Neural cell (in vitro differentiated cells): ENCODE results near the gene LSM12. TPM values are rescaled to one million over a fixed set of nuclear protein-coding genes. Genes with fewer than 3 reads are reported as not detected.

ENCODE experiments used
- H2AFZ ChIP-seq: fragments of 200-600, 300-800 bp; sonication (generic), shearing (Covaris generic); 2 replicates; pipeline ENCODE4 v1.6.0; 2014; ENCODE audit warnings: low read depth, mild to moderate bottlenecking, antibody characterized with exemption, low read length, moderate library complexity
- H3F3A ChIP-seq: fragments of 200-600 bp; shearing (Covaris generic); 2 replicates; pipeline ENCODE4 v1.6.1; 2016; ENCODE audit warnings: mild to moderate bottlenecking, moderate library complexity, mixed read lengths, antibody characterized with exemption, low read length; ENCODE audit not compliant: insufficient read depth, poor library complexity, severe bottlenecking
- H3K27ac ChIP-seq: fragments of 200-600, 300-800 bp; sonication (generic), shearing (Covaris generic); 2 replicates; pipeline ENCODE4 v1.5.1; 2014; ENCODE audit warnings: mild to moderate bottlenecking, low read length, moderate library complexity
- H3K27me3 ChIP-seq: fragments of 300-800, 200-600 bp; sonication (generic), shearing (Covaris generic); 2 replicates; pipeline ENCODE4 v1.6.0; 2014; ENCODE audit warnings: mild to moderate bottlenecking, low read depth, low read length, moderate library complexity; ENCODE audit not compliant: insufficient read depth
- H3K36me3 ChIP-seq: fragments of 300-800, 200-600 bp; sonication (generic), shearing (Covaris generic); 2 replicates; pipeline ENCODE4 v1.5.1; 2014; ENCODE audit warnings: mild to moderate bottlenecking, antibody characterized with exemption, low read length, moderate library complexity; ENCODE audit not compliant: insufficient read depth
- H3K4me2 ChIP-seq: fragments of 300-800, 200-600 bp; sonication (generic), shearing (Covaris generic); 2 replicates; pipeline ENCODE4 v1.6.0; 2014; ENCODE audit warnings: mild to moderate bottlenecking, low read length
- H3K4me3 ChIP-seq: fragments of 300-800, 200-600 bp; sonication (generic), shearing (Covaris generic); 2 replicates; pipeline ENCODE4 v1.5.1; 2014; ENCODE audit warnings: mild to moderate bottlenecking, low read length, moderate library complexity
- H3K79me2 ChIP-seq: fragments of 200-600 bp; shearing (Covaris generic); replicated peaks from 2 replicates; pipeline ENCODE4 v1.6.0; 2014; ENCODE audit warnings: mild to moderate bottlenecking, low read length, moderate library complexity; ENCODE audit not compliant: insufficient read depth
- H3K9ac ChIP-seq: fragments of 300-800, 200-600 bp; sonication (generic), shearing (Covaris generic); 2 replicates; pipeline ENCODE4 v1.6.1; 2016; ENCODE audit warnings: mild to moderate bottlenecking, low read length, mixed read lengths
- H3K9me2 ChIP-seq: fragments of 200-600 bp; shearing (Covaris generic); 2 replicates; pipeline ENCODE4 v1.6.1; 2016; ENCODE audit warnings: mild to moderate bottlenecking, low read length, mixed read lengths; ENCODE audit not compliant: insufficient read depth
- H3K9me3 ChIP-seq: fragments of 200-600, 300-800 bp; sonication (generic), shearing (Covaris generic); 2 replicates; pipeline ENCODE4 v1.6.1; 2016; ENCODE audit warnings: mild to moderate bottlenecking, mixed run types, low read length, moderate library complexity, mixed read lengths
- H4K20me1 ChIP-seq: fragments of 200-600 bp; shearing (Covaris generic); 2 replicates; pipeline ENCODE4 v1.6.1; 2016; ENCODE audit warnings: mild to moderate bottlenecking, mixed run types; ENCODE audit not compliant: insufficient read depth
- EP300 ChIP-seq: fragments of 450-650 bp; conservative IDR thresholded peaks from 2 replicates; pipeline ENCODE4 v1.6.1; 2014; ENCODE audit warnings: antibody characterized with exemption, mild to moderate bottlenecking, moderate library complexity; ENCODE audit not compliant: poor library complexity, severe bottlenecking
- EZH2 ChIP-seq: fragments of 200-600, 300-800 bp; shearing (Covaris generic), sonication (generic); IDR thresholded peaks from 2 replicates; pipeline ENCODE4 v1.6.1; 2014; ENCODE audit warnings: antibody characterized with exemption, low read length, borderline replicate concordance, mild to moderate bottlenecking; ENCODE audit not compliant: insufficient read depth, poor library complexity, severe bottlenecking
- MXI1 ChIP-seq: fragments of 450-650 bp; conservative IDR thresholded peaks from 2 replicates; pipeline ENCODE4 v1.6.1; 2014; ENCODE audit warnings: antibody characterized with exemption, mild to moderate bottlenecking; ENCODE audit not compliant: poor library complexity, severe bottlenecking
- RAD21 ChIP-seq: fragments of 450-650 bp; conservative IDR thresholded peaks from 2 replicates; pipeline ENCODE4 v1.6.1; 2014; ENCODE audit warnings: antibody characterized with exemption, mild to moderate bottlenecking, moderate library complexity
- SMC3 ChIP-seq: fragments of 450-650 bp; conservative IDR thresholded peaks from 2 replicates; pipeline ENCODE4 v1.6.1; 2014; ENCODE audit warnings: antibody characterized with exemption, mild to moderate bottlenecking, moderate library complexity; ENCODE audit not compliant: poor library complexity
- TAF1 ChIP-seq: IDR thresholded peaks from 2 replicates; pipeline ENCODE4 v1.6.1; 2012; ENCODE audit warnings: low read depth
- polyA plus RNA-seq: library from polyadenylated mRNA; depleted of rRNA; stranded (reverse); fragments of >200 nt; gene quantifications from 2 replicates; pipeline ENCODE4 v1.2.3, GENCODE V29; 2014
- TF ChIP-seq, protein P1 (sequence below): IDR thresholded peaks from 2 replicates; pipeline ENCODE4 v1.6.1; 2012; ENCODE audit warnings: borderline replicate concordance
- TF ChIP-seq, protein P2 (sequence below): fragments of 450-650 bp; IDR thresholded peaks from 2 replicates; pipeline ENCODE4 v1.5.1; 2014; ENCODE audit warnings: antibody characterized with exemption, mild to moderate bottlenecking, moderate library complexity; ENCODE audit not compliant: poor library complexity, severe bottlenecking

LSM12 gene
- polyA plus RNA-seq, 1 donor from 2014 or later, result 12.0 TPM

DNA sequence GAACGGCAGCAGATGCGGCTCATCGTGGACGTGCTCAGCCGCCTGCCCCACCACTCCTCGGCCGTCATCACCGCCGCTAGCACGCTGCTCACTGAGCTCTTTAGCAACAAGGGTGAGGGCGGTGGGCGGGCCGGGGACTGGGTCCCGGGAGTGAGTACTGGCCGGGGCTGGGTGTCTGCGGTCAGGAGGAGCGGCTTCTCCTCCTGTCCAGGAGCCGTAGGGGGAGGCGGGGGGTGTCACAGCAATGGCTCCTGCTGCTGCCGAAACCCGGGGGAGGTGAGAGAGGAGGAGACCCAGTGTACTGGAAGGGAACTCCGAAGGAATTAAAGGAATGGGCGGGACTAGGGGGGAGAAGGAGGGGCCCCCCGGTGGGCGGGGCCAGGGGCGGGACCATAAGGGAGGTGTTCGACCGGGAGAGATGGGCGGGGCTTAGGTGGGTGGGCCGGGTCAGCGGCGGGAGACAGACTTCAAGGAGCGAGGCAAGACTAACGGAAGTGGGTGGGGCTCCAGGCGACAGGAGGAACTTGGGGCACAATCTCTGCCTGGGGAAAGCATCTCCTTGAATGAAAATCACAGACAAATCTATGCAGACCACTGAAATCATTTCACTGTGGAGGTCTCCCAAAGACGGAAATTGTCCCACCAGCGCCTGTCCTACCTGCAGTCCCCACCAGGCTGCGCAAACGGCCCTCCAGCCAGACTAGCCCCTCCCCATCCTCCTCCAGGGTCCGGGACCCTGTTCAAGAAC, 59.7 kb downstream of the LSM12 start:
- Histone ChIP-seq H3K27ac (no peak overlapping the region), H3K27me3 (peaks cover 60% of the 10 kb centered on the region), H3K79me2 (no peaks in the 10 kb centered on the region), H3K36me3 (no peaks in the 10 kb centered on the region), H4K20me1 (no peaks in the 10 kb centered on the region), H3K9me2 (no peaks in the 10 kb centered on the region), H3K4me2 (peak overlapping the region; percentile 44), H2AFZ (no peak overlapping the region), H3K4me3 (peak overlapping the region; percentile 70), H3K9ac (peak overlapping the region; percentile 47), H3F3A (no peaks in the 10 kb centered on the region), H3K9me3 (no peaks in the 10 kb centered on the region)
- TF ChIP-seq, protein P1, sequence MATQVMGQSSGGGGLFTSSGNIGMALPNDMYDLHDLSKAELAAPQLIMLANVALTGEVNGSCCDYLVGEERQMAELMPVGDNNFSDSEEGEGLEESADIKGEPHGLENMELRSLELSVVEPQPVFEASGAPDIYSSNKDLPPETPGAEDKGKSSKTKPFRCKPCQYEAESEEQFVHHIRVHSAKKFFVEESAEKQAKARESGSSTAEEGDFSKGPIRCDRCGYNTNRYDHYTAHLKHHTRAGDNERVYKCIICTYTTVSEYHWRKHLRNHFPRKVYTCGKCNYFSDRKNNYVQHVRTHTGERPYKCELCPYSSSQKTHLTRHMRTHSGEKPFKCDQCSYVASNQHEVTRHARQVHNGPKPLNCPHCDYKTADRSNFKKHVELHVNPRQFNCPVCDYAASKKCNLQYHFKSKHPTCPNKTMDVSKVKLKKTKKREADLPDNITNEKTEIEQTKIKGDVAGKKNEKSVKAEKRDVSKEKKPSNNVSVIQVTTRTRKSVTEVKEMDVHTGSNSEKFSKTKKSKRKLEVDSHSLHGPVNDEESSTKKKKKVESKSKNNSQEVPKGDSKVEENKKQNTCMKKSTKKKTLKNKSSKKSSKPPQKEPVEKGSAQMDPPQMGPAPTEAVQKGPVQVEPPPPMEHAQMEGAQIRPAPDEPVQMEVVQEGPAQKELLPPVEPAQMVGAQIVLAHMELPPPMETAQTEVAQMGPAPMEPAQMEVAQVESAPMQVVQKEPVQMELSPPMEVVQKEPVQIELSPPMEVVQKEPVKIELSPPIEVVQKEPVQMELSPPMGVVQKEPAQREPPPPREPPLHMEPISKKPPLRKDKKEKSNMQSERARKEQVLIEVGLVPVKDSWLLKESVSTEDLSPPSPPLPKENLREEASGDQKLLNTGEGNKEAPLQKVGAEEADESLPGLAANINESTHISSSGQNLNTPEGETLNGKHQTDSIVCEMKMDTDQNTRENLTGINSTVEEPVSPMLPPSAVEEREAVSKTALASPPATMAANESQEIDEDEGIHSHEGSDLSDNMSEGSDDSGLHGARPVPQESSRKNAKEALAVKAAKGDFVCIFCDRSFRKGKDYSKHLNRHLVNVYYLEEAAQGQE, result peak; percentile 20
- TF ChIP-seq TAF1 (no peak), RAD21 (peak; percentile 56), EP300 (no peak), MXI1 (no peak), SMC3 (peak; percentile 63)
- TF ChIP-seq, protein P2, sequence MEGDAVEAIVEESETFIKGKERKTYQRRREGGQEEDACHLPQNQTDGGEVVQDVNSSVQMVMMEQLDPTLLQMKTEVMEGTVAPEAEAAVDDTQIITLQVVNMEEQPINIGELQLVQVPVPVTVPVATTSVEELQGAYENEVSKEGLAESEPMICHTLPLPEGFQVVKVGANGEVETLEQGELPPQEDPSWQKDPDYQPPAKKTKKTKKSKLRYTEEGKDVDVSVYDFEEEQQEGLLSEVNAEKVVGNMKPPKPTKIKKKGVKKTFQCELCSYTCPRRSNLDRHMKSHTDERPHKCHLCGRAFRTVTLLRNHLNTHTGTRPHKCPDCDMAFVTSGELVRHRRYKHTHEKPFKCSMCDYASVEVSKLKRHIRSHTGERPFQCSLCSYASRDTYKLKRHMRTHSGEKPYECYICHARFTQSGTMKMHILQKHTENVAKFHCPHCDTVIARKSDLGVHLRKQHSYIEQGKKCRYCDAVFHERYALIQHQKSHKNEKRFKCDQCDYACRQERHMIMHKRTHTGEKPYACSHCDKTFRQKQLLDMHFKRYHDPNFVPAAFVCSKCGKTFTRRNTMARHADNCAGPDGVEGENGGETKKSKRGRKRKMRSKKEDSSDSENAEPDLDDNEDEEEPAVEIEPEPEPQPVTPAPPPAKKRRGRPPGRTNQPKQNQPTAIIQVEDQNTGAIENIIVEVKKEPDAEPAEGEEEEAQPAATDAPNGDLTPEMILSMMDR, result peak; percentile 75

DNA sequence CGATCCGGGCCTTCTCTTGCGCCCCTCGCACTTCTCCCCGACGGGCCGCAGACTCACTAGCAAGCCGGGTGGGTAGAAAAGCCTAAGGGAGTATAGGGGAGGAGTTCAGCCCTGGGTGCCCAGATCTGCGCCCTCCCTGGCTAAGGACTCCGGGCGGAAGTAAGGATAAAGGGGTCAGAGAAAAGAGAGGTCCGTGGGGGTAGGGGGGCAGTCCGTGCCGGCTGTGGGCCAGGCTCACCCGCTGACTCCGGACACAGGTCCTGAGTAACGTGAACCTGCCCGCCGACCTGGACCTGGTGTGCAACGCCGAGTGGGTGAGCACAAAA, 60.2 kb downstream of the LSM12 start:
- H3K9me2 ChIP-seq, result no peaks in the 10 kb centered on the region
- H3F3A ChIP-seq, result no peaks in the 10 kb centered on the region
- no peak for TF ChIP-seq EZH2
- H3K4me2 ChIP-seq, result no peak overlapping the region
- peak overlapping the region; percentile 70 for H3K4me3 ChIP-seq
- peaks cover 60% of the 10 kb centered on the region for H3K27me3 ChIP-seq
- no peaks in the 10 kb centered on the region for H3K79me2 ChIP-seq
- H3K36me3 ChIP-seq, result no peaks in the 10 kb centered on the region
- no peaks in the 10 kb centered on the region for H4K20me1 ChIP-seq
- no peak overlapping the region for H3K9ac ChIP-seq
- no peak overlapping the region for H3K27ac ChIP-seq
- H3K9me3 ChIP-seq, result no peaks in the 10 kb centered on the region
- H2AFZ ChIP-seq, result no peak overlapping the region
